ENCODE measurements around the gene UBE2I. TPM values are rescaled to one million over a fixed set of nuclear protein-coding genes. Genes with fewer than 3 reads are reported as not detected.

UBE2I gene
- total RNA-seq, 1 donor from 2014 or later, result 112 TPM

GRCh38 chr16:1340730-1341494 is 31.5 kb downstream of the UBE2I start:
- no peak overlapping the region for H3K4me3 ChIP-seq (ENCODE audit: low read depth, low read length)
- no peak for DNase-seq (ENCODE audit: low read depth)
- TF ChIP-seq, protein P1, sequence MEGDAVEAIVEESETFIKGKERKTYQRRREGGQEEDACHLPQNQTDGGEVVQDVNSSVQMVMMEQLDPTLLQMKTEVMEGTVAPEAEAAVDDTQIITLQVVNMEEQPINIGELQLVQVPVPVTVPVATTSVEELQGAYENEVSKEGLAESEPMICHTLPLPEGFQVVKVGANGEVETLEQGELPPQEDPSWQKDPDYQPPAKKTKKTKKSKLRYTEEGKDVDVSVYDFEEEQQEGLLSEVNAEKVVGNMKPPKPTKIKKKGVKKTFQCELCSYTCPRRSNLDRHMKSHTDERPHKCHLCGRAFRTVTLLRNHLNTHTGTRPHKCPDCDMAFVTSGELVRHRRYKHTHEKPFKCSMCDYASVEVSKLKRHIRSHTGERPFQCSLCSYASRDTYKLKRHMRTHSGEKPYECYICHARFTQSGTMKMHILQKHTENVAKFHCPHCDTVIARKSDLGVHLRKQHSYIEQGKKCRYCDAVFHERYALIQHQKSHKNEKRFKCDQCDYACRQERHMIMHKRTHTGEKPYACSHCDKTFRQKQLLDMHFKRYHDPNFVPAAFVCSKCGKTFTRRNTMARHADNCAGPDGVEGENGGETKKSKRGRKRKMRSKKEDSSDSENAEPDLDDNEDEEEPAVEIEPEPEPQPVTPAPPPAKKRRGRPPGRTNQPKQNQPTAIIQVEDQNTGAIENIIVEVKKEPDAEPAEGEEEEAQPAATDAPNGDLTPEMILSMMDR (conservative IDR thresholded peaks at IDR 0.05; ENCODE audit: low read depth, low read length), result no peak

GRCh38 chr16:1341495-1342420 is 32.3 kb downstream of the UBE2I start:
- H3K4me3 ChIP-seq (ENCODE audit: low read depth, low read length), result no peak overlapping the region
- no peak for DNase-seq (ENCODE audit: low read depth)
- TF ChIP-seq, protein P1 (conservative IDR thresholded peaks at IDR 0.05; ENCODE audit: low read depth, low read length), result no peak

GRCh38 chr16:1342526-1343427 is 33.3 kb downstream of the UBE2I start:
- peak overlapping the region; percentile 61 for H3K4me3 ChIP-seq (ENCODE audit: low read depth, low read length)
- DNase-seq (ENCODE audit: low read depth), result peak; percentile 78
- TF ChIP-seq, protein P1 (conservative IDR thresholded peaks at IDR 0.05; ENCODE audit: low read depth, low read length), result no peak

DNA sequence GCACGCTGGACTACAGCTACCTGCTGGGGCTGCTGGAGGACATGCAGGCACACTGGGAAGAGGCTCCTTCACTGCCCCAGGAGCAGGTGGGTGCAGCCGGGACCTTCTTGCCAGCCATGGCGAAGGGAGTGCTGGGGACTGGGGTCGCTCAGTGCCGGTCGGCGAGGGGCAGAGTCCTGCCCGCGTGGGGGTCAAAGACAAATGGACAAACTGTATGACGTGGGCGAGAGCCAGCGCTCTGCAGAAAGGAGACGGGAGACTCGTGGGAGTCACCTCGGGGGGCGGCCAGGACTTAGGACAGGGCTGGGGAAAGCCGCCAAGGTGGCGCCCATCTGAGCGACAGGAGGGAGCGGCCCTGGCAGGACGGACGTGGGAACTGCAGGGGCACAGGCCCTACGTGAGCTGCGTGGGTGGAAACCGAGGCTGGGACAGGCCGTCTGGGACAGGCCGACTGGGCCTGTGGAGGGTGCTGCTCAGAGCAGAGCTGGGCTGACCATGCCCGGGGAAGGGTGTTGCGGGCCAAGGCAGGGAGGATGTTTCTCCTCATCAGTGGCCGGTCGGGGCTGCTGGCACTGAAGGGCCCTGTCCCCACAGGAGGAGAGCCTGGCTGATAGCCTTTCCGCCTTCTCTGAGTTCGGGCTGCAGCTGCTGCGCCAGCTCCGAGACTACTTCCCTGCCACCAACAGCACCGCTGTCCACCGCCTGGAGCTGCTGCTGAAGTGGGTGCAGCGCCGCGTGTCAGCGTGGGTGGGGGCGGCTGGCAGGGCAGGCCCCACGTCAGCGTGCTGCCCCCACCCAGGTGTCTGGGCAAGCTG is 34.2 kb downstream of the UBE2I start:
- DNase-seq (ENCODE audit: low read depth), result no peak
- TF ChIP-seq, protein P1 (conservative IDR thresholded peaks at IDR 0.05; ENCODE audit: low read depth, low read length), result no peak
- H3K4me3 ChIP-seq (ENCODE audit: low read depth, low read length), result peak overlapping the region; percentile 61

GRCh38 chr16:1344499-1344898 is 35.1 kb downstream of the UBE2I start:
- TF ChIP-seq, protein P1 (conservative IDR thresholded peaks at IDR 0.05; ENCODE audit: low read depth, low read length), result no peak
- no peak overlapping the region for H3K4me3 ChIP-seq (ENCODE audit: low read depth, low read length)
- DNase-seq (ENCODE audit: low read depth), result no peak

- no peak for DNase-seq (ENCODE audit: low read depth)
- no peak overlapping the region for H3K4me3 ChIP-seq (ENCODE audit: low read depth, low read length)
- TF ChIP-seq, protein P1 (conservative IDR thresholded peaks at IDR 0.05; ENCODE audit: low read depth, low read length), result no peak
Observed at GRCh38 chr16:1345087-1345486, 35.7 kb downstream of the UBE2I start.
